ENCODE measurements around the gene EEF1B2.
A peak's percentile ranks its signal among the peaks of the same experiment; 100 is the strongest.

The EEF1B2 gene

DNA sequence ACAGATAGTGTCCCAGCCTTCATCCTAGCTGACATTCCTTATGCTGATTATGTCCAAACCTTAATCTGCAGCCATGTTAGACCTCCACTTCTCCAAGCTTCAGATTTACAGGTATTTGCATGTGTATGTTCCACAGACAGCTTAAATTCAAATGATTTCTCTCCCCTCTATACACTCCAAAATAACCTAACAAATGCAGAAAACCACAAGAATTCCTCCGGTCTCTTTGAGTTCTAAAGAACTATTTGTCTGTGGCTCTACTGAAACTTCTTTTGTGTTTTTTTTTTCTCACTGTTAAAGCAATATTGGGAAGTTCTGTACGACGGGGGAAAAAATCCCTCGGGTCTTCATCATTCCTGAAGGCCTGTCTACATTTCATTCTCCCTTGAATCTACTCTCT lies 9.1 kb upstream of the EEF1B2 start:
- TF ChIP-seq ZBTB7A (IDR thresholded peaks at IDR 0.05; ENCODE audit: low read depth) (no peak), NFIC (IDR thresholded peaks at IDR 0.05) (no peak), EGR1 (IDR thresholded peaks at IDR 0.05) (no peak)

DNA sequence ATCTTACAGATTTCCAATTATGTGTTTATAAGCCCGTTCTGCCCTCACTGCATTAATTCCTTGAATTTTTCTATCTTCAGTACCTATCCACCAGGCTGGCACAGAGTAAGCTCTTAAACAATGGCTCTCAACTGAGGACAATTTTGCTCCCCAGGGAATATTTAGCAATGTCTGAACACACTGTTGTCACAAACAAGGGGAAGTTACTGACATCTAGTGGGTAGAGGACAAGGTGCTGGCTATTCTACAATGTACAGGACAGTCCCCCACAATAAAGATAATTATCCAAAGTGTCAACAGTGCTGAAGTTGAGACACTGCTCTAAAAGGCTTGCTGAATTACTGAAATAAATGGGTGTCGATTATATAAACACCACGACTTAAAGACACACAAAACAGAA lies 5.5 kb upstream of the EEF1B2 start:
- TF ChIP-seq YY1 (IDR thresholded peaks at IDR 0.05; ENCODE audit: low read depth): no peak

DNA sequence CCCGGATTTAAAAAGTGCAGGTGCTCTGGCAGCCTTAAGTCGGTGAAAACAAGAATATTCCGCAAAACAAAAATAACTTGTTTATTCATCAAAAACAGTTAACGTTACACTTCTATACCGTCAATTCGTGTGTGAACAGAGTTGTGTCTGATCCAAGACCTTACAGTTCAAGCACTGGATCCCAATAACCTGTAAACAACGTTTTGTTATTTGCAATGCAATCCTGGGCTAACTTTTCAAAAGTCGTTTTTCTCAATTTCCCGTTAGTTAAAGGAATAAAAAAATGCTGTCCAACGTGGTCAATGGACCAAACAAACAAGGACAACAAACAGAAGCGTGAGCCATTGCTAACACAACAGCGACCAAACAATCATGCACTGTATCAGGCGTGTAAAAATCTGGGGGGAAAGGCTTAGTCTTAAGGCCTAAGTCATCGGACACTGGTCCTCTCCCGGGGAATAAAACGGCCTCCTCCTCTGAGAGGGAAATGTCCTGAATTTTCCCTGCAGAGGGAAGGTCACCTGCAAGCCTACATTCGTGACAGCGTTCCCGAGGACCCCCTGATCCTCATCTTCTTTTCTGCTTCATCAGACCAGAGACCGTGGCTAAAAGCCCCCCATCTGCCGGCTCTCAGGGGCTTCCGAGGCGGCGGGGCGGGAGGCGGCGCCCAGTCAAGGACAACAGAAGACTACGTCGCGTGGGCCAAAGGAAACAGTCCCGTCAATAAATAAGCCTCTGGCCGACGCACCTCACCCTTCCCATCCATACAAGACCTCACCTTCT lies 941 bp upstream of the EEF1B2 start:
- TF ChIP-seq ZBTB7A (IDR thresholded peaks at IDR 0.05; ENCODE audit: low read depth): peak; percentile 15; the same call in 1 of the 2 replicates
- TF ChIP-seq, protein P1, sequence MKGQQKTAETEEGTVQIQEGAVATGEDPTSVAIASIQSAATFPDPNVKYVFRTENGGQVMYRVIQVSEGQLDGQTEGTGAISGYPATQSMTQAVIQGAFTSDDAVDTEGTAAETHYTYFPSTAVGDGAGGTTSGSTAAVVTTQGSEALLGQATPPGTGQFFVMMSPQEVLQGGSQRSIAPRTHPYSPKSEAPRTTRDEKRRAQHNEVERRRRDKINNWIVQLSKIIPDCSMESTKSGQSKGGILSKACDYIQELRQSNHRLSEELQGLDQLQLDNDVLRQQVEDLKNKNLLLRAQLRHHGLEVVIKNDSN (IDR thresholded peaks at IDR 0.05): no peak

DNA sequence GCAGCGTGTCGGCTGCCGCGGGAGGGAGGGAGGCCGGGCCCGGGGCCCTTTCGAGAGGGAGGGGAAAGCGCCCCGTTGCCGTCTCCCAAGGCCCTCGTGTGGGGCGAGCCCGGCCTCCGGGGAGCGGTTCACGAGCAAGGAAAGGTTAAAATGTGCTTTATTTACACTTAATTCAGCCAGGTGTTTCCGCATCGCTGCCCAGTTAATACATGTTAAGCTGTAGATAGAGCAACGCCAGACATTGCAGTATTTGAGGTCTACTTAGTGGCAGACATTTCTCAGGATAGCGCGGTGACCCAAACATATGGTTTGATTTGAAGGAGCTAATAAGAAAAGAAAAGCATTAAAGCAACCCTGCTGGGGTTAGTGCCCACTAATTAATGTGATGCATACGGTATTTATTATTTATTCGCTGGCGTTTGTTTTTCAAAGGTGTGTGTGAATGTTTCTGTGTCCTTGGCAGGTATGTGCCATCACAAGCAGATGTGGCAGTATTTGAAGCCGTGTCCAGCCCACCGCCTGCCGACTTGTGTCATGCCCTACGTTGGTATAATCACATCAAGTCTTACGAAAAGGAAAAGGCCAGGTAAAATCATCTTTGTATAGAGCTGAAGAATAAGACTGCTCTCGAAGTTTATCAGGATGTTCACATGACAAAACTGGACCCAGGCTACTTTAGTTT lies 571 bp downstream of the EEF1B2 start:
- TF ChIP-seq TAF1 (IDR thresholded peaks at IDR 0.05; ENCODE audit: low read depth) (no peak), YY1 (IDR thresholded peaks at IDR 0.05; ENCODE audit: low read depth) (peak; percentile 17; the same call in 1 of the 2 replicates)

DNA sequence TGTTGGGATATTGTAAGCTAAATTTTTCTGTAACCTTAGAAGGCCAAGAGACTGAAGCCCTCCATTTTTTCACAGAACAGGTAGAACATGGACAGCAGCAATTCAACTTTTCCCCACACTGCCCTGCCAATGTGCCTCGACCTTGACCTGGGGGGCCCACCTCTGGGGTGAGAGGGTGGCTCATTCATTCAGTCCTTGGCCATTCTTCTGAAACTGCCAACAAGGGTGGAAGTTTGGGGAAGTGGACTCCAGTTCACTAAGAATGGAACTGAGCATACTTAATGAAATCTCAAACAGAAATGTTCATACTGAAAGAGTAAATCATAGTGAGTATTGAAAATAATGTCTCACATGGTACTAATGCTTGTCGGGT lies 1.1 kb downstream of the EEF1B2 start:
- TF ChIP-seq, protein P2, sequence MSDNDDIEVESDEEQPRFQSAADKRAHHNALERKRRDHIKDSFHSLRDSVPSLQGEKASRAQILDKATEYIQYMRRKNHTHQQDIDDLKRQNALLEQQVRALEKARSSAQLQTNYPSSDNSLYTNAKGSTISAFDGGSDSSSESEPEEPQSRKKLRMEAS (IDR thresholded peaks at IDR 0.05): no peak
- TF ChIP-seq TCF12 (IDR thresholded peaks at IDR 0.05; ENCODE audit: low read depth): no peak
- TF ChIP-seq, protein P1 (IDR thresholded peaks at IDR 0.05): no peak
- TF ChIP-seq CREB1 (IDR thresholded peaks at IDR 0.05; ENCODE audit: low read depth): no peak
- TF ChIP-seq ZBTB7A (IDR thresholded peaks at IDR 0.05; ENCODE audit: low read depth): no peak
- TF ChIP-seq EGR1 (IDR thresholded peaks at IDR 0.05): no peak
- TF ChIP-seq TAF1 (IDR thresholded peaks at IDR 0.05; ENCODE audit: low read depth): no peak
- no peak for TF ChIP-seq FOXM1 (IDR thresholded peaks at IDR 0.05; ENCODE audit: borderline replicate concordance, low read depth)
- TF ChIP-seq, protein P3, sequence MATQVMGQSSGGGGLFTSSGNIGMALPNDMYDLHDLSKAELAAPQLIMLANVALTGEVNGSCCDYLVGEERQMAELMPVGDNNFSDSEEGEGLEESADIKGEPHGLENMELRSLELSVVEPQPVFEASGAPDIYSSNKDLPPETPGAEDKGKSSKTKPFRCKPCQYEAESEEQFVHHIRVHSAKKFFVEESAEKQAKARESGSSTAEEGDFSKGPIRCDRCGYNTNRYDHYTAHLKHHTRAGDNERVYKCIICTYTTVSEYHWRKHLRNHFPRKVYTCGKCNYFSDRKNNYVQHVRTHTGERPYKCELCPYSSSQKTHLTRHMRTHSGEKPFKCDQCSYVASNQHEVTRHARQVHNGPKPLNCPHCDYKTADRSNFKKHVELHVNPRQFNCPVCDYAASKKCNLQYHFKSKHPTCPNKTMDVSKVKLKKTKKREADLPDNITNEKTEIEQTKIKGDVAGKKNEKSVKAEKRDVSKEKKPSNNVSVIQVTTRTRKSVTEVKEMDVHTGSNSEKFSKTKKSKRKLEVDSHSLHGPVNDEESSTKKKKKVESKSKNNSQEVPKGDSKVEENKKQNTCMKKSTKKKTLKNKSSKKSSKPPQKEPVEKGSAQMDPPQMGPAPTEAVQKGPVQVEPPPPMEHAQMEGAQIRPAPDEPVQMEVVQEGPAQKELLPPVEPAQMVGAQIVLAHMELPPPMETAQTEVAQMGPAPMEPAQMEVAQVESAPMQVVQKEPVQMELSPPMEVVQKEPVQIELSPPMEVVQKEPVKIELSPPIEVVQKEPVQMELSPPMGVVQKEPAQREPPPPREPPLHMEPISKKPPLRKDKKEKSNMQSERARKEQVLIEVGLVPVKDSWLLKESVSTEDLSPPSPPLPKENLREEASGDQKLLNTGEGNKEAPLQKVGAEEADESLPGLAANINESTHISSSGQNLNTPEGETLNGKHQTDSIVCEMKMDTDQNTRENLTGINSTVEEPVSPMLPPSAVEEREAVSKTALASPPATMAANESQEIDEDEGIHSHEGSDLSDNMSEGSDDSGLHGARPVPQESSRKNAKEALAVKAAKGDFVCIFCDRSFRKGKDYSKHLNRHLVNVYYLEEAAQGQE (IDR thresholded peaks at IDR 0.05; ENCODE audit: low read depth): no peak
- TF ChIP-seq CEBPB (IDR thresholded peaks at IDR 0.05): no peak
- TF ChIP-seq TEAD4 (IDR thresholded peaks at IDR 0.05): no peak
- no peak for TF ChIP-seq YY1 (IDR thresholded peaks at IDR 0.05; ENCODE audit: low read depth)
- no peak for TF ChIP-seq RAD21 (IDR thresholded peaks at IDR 0.05; ENCODE audit: low read depth)
- no peak for TF ChIP-seq EP300 (IDR thresholded peaks at IDR 0.05; ENCODE audit: borderline replicate concordance)

DNA sequence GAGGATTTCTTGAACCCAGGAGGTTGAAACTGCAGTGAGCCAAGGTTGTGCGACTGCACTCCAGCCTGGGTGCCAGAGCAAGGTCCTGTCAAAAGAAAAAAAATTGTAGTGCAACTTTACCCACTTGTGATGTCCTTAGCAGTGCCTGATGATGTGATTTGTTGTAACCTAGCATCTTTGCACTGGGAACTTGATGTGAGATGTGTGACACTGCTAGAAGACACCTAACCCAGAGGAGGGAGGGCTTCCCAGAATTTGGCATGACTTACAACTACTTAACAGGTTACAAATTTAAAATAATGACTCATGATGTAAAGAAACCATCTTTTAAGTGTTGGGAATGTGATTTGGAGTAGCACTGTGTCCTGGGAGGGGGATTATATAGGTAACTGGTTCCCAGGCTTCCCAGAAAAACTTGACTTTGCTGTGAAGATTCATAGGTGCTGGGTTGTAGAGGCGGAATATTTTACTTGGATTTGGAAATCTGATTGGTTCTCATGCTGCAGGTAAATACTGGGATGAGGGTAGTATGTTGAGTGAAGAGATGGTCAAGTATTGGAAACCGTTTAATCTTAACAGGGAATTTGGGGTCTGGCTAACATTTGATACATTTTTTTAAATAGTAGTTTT lies 3.7 kb downstream of the EEF1B2 start:
- TF ChIP-seq, protein P3 (IDR thresholded peaks at IDR 0.05; ENCODE audit: low read depth): no peak
- TF ChIP-seq EP300 (IDR thresholded peaks at IDR 0.05; ENCODE audit: borderline replicate concordance): no peak
- TF ChIP-seq NFIC (IDR thresholded peaks at IDR 0.05): no peak
- no peak for TF ChIP-seq RAD21 (IDR thresholded peaks at IDR 0.05; ENCODE audit: low read depth)
- TF ChIP-seq, protein P2 (IDR thresholded peaks at IDR 0.05): no peak
- TF ChIP-seq CREB1 (IDR thresholded peaks at IDR 0.05; ENCODE audit: low read depth): no peak
- TF ChIP-seq, protein P1 (IDR thresholded peaks at IDR 0.05): no peak
- no peak for TF ChIP-seq ZBTB7A (IDR thresholded peaks at IDR 0.05; ENCODE audit: low read depth)
- no peak for TF ChIP-seq CEBPB (IDR thresholded peaks at IDR 0.05)
- TF ChIP-seq FOXM1 (IDR thresholded peaks at IDR 0.05; ENCODE audit: borderline replicate concordance, low read depth): no peak
- no peak for TF ChIP-seq YY1 (IDR thresholded peaks at IDR 0.05; ENCODE audit: low read depth)
- no peak for TF ChIP-seq TCF12 (IDR thresholded peaks at IDR 0.05; ENCODE audit: low read depth)
